A549 (cell line): ENCODE measurements around the gene IL10. TPM values are rescaled to one million over a fixed set of nuclear protein-coding genes. Genes with fewer than 3 reads are reported as not detected.

Source experiments
- ATAC-seq, 2 experiments: fragments of 200-7000 bp in 1 of 2; fragments of >200 bp in 1 of 2; cut with Nextera tagmentation in 1 of 2; cut with Tn5 transposase in 1 of 2; 3 replicates each; pipeline versions ENCODE4 v1.8.0 to v1.9.1; 2018 to 2020; ENCODE audit warnings: mild to moderate bottlenecking in 1 of 2, moderate library complexity in 1 of 2
- CTCF ChIA-PET: fragments of 300-600 bp; sonication (Branson Sonifier 250); formaldehyde crosslinking; extraction: SDS; loops from one replicate; lab custom pipeline; 2021; ENCODE audit warnings: antibody characterized with exemption, inconsistent platforms; lab: Yijun Ruan, JAX
- POLR2A ChIA-PET: fragments of 350-600 bp; formaldehyde crosslinking; extraction: SDS; loops from one replicate; lab custom pipeline; 2021; ENCODE audit warnings: antibody characterized with exemption, inconsistent platforms; lab: Yijun Ruan, JAX
- DNase-seq, 2 experiments: peaks; one replicate each; pipeline versions ENCODE4 v3.0.0 to v3.0.0-alpha.2; 2011 to 2016; ENCODE audit warnings: low read depth in 1 of 2, low spot score in 1 of 2
- FAIRE-seq: peaks from 2 replicates; lab custom pipeline; 2011; peaks lifted over from hg19 to GRCh38; lab: Jason Lieb, UNC
- H3K27ac ChIP-seq, 2 experiments: fragments of >200 bp; sonication (Bioruptor Twin); formaldehyde crosslinking; 3 replicates each; pipeline ENCODE4 v1.5.1; 2016 to 2017
- H3K4me1 ChIP-seq: fragments of >200 bp; sonication (Bioruptor Twin); formaldehyde crosslinking; 3 replicates; pipeline ENCODE4 v1.6.1; 2016
- H3K4me2 ChIP-seq: fragments of >200 bp; sonication (Bioruptor Twin); formaldehyde crosslinking; 3 replicates; pipeline ENCODE4 v1.6.1; 2016
- H3K4me3 ChIP-seq: fragments of >200 bp; sonication (Bioruptor Twin); formaldehyde crosslinking; 3 replicates; pipeline ENCODE4 v1.5.1; 2016
- H3K9me3 ChIP-seq: fragments of >200 bp; sonication (Bioruptor Twin); formaldehyde crosslinking; 3 replicates; pipeline ENCODE4 v1.6.1; 2016
- BHLHE40 ChIP-seq: IDR thresholded peaks from 2 replicates; pipeline ENCODE4 v1.6.1; 2012; ENCODE audit warnings: low read depth, low read length, inconsistent platforms
- CBX2 ChIP-seq: fragments of 200-600 bp; sonication (generic); IDR thresholded peaks from 2 replicates; pipeline ENCODE4 v1.6.1; 2016; ENCODE audit warnings: low read depth, mild to moderate bottlenecking, borderline replicate concordance
- CEBPB ChIP-seq, 2 experiments: fragments of >200 bp in 1 of 2; sonication (Bioruptor Twin) in 1 of 2; formaldehyde crosslinking in 1 of 2; IDR thresholded peaks; 2 replicates each; pipeline ENCODE4 v1.6.1; 2012 to 2016
- CHD2 ChIP-seq: fragments of 150-350 bp; IDR thresholded peaks from 2 replicates; pipeline ENCODE4 v1.6.1; 2014; ENCODE audit warnings: low read length; ENCODE audit not compliant: partially characterized antibody
- CTCF ChIP-seq: fragments of >200 bp; sonication (Bioruptor Twin); formaldehyde crosslinking; IDR thresholded peaks from 3 replicates; pipeline ENCODE4 v1.5.1; 2016
- EHF ChIP-seq: fragments of 250-450 bp; sonication (Bioruptor Pico); IDR thresholded peaks from 2 replicates; pipeline ENCODE4 v1.5.0; 2020; ENCODE audit warnings: mild to moderate bottlenecking
- ELK1 ChIP-seq: fragments of 150-350 bp; IDR thresholded peaks from 2 replicates; pipeline ENCODE4 v1.6.1; 2014; ENCODE audit warnings: low read depth, mild to moderate bottlenecking, low read length
- HDAC2 ChIP-seq: fragments of 200-600 bp; sonication (generic); IDR thresholded peaks from 2 replicates; pipeline ENCODE4 v1.6.1; 2016
- HOXA7 ChIP-seq: fragments of 250-450 bp; sonication (Bioruptor Pico); IDR thresholded peaks from 2 replicates; pipeline ENCODE4 v1.5.0; 2020; ENCODE audit warnings: mild to moderate bottlenecking, moderate library complexity
- HOXB13 ChIP-seq: fragments of 250-450 bp; sonication (Bioruptor Pico); IDR thresholded peaks from 2 replicates; pipeline ENCODE4 v1.5.0; 2020; ENCODE audit warnings: low read depth, mild to moderate bottlenecking, moderate library complexity
- KDM1A ChIP-seq: fragments of 200-600 bp; sonication (generic); IDR thresholded peaks from 2 replicates; pipeline ENCODE4 v1.6.1; 2016; ENCODE audit warnings: low read depth, mild to moderate bottlenecking
- MAFK ChIP-seq: fragments of 450-650 bp; IDR thresholded peaks from 2 replicates; pipeline ENCODE4 v1.6.1; 2014; ENCODE audit not compliant: partially characterized antibody
- NFE2L2 ChIP-seq: fragments of 150-350 bp; conservative IDR thresholded peaks from 2 replicates; pipeline ENCODE4 v1.6.1; 2014; ENCODE audit warnings: low read length
- NR3C1 ChIP-seq: fragments of >200 bp; sonication (Bioruptor Twin); formaldehyde crosslinking; IDR thresholded peaks from 3 replicates; pipeline ENCODE4 v1.6.1; 2017
- PHF8 ChIP-seq: fragments of 200-600 bp; sonication (generic); IDR thresholded peaks from 2 replicates; pipeline ENCODE4 v1.6.1; 2016; ENCODE audit warnings: low read depth, mild to moderate bottlenecking, antibody characterized with exemption, moderate library complexity, borderline replicate concordance
- RAD21 ChIP-seq, 2 experiments: fragments of >200 bp in 1 of 2; sonication (Bioruptor Twin) in 1 of 2; formaldehyde crosslinking in 1 of 2; IDR thresholded peaks in 1 of 2; conservative IDR thresholded peaks in 1 of 2; 2 replicates in 1 of 2; 3 replicates in 1 of 2; pipeline ENCODE4 v1.6.1; 2012 to 2018; ENCODE audit warnings: inconsistent platforms in 1 of 2
- RCOR1 ChIP-seq: fragments of 150-350 bp; IDR thresholded peaks from 2 replicates; pipeline ENCODE4 v1.6.1; 2014; ENCODE audit warnings: antibody characterized with exemption, low read length, low read depth
- RFX5 ChIP-seq: fragments of 450-650 bp; IDR thresholded peaks from 2 replicates; pipeline ENCODE4 v1.7.1; 2014; ENCODE audit warnings: antibody characterized with exemption, mild to moderate bottlenecking, moderate library complexity
- SREBF2 ChIP-seq: fragments of 450-650 bp; IDR thresholded peaks from 2 replicates; pipeline ENCODE4 v1.6.1; 2014; ENCODE audit warnings: mild to moderate bottlenecking, moderate library complexity
- TFCP2L1 ChIP-seq: fragments of 250-450 bp; sonication (Bioruptor Pico); IDR thresholded peaks from 2 replicates; pipeline ENCODE4 v1.5.0; 2021; ENCODE audit warnings: mild to moderate bottlenecking
- WGBS: methylation state at CpG from one replicate; pipeline ENCODE4 v1.1.6; 2017; ENCODE audit errors: missing lambda C conversion rate; 5-methylcytosine and 5-hydroxymethylcytosine counted together
- polyA plus RNA-seq, 4 experiments: library from polyadenylated mRNA; depleted of rRNA in 3 of 4; stranded (reverse); fragments of >200 nt; fragmentation: RNase III in 1 of 4; extraction: RNeasy Plus Mini Kit Qiagen cat#74134 plus additional on column Dnase treatment in 1 of 4; gene quantifications; 2 replicates in 3 of 4; 3 replicates in 1 of 4; pipeline ENCODE4 v1.2.3, GENCODE V29; 2011 to 2017
- TF ChIP-seq, protein P1 (sequence below): fragments of 450-650 bp; IDR thresholded peaks from 2 replicates; pipeline ENCODE4 v1.6.1; 2014; ENCODE audit warnings: antibody characterized with exemption
- TF ChIP-seq, protein P2 (sequence below): fragments of 250-450 bp; sonication (Bioruptor Pico); IDR thresholded peaks from 2 replicates; pipeline ENCODE4 v1.5.0; 2020; ENCODE audit warnings: low read depth, mild to moderate bottlenecking, moderate library complexity

IL10 gene
- polyA plus RNA-seq, 2 of the 4 experiments (the other 2 are of a cell fraction), result not detected

DNA sequence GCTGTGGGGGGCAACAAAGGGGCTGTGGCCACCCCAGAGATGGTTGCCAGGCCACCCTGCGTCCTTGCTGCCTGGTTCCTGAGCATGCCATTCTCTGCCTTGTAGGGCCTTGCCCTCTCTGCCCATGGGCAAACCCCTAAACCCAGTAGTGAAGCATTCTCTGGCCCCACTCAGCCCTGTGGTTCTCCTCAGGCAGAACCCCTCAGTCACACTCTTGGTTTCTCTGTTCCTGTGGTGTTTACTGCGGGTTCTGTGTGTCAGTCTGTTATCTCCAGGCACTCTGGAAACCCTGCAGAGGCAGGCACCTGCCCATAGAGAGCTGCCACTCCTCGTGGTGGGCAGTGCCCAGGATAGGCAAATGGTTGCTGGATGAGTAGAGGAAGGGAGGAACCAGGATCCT is 42.8 kb downstream of the IL10 start:
- DNase-seq, result no peak
- CTCF ChIA-PET, result interaction anchor here (1.0 to 10.6 kb wide), 8 partner anchors 10 to 275 kb away, joined by 3 to 123 read pairs (median 6); no protein-coding TSS in a partner anchor
- H3K9me3 ChIP-seq, result no peaks in the 10 kb centered on the region
- no peak overlapping the region for H3K27ac ChIP-seq
- WGBS, result 92% methylated on average over 3 of the region's 3 CpGs
- H3K4me3 ChIP-seq, result no peak overlapping the region
- POLR2A ChIA-PET, result no interaction called here
- TF ChIP-seq HDAC2 (no peak), BHLHE40 (no peak), RAD21 (conservative IDR thresholded peaks at IDR 0.05 in 1 of 2, IDR thresholded peaks at IDR 0.05 in 1 of 2) (no peak), CTCF (no peak), ELK1 (no peak), SREBF2 (no peak), CEBPB (IDR thresholded peaks at IDR 0.05) (no peak), PHF8 (no peak), HOXB13 (no peak), MAFK (no peak), RFX5 (no peak), HOXA7 (CRISPR knock-in tag) (no peak), KDM1A (no peak), NR3C1 (no peak), EHF (CRISPR knock-in tag) (no peak), NFE2L2 (no peak)
- TF ChIP-seq, protein P1, sequence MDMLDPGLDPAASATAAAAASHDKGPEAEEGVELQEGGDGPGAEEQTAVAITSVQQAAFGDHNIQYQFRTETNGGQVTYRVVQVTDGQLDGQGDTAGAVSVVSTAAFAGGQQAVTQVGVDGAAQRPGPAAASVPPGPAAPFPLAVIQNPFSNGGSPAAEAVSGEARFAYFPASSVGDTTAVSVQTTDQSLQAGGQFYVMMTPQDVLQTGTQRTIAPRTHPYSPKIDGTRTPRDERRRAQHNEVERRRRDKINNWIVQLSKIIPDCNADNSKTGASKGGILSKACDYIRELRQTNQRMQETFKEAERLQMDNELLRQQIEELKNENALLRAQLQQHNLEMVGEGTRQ, result no peak
- TF ChIP-seq, protein P2, sequence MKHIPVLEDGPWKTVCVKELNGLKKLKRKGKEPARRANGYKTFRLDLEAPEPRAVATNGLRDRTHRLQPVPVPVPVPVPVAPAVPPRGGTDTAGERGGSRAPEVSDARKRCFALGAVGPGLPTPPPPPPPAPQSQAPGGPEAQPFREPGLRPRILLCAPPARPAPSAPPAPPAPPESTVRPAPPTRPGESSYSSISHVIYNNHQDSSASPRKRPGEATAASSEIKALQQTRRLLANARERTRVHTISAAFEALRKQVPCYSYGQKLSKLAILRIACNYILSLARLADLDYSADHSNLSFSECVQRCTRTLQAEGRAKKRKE (CRISPR knock-in tag), result no peak
- ATAC-seq, result no peak
- no peak overlapping the region for H3K4me2 ChIP-seq
- FAIRE-seq, result no peak
- H3K4me1 ChIP-seq, result peaks cover 23% of the 10 kb centered on the region

DNA sequence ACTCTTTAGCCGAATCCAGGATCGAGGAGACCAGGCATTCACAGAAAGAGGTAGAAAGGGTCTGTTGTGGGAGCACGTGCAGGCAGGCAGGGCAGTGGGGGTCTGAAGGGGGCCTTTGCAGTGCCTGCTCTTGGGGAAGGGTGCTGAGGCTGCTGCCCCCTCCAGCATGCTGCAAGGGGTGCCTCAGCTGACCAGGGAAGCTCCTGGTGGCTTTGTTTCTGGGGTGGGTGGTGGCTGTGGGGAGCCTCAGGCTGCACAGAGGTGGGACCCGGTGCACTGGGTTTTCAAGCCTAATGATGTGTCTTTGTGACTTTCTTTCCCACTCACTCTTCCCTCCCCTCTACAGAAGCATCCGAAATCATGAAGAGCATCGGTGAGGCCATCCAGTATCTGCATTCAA is 43.2 kb downstream of the IL10 start:
- WGBS, result 98% methylated on average over 6 of the region's 6 CpGs
- ATAC-seq (no peak), DNase-seq (no peak), FAIRE-seq (no peak)
- TF ChIP-seq CHD2 (no peak), CBX2 (no peak), TFCP2L1 (CRISPR knock-in tag) (no peak), HOXB13 (no peak), RCOR1 (no peak), HDAC2 (no peak), SREBF2 (no peak)
- Histone ChIP-seq H3K4me3 (no peak overlapping the region), H3K27ac (no peak overlapping the region), H3K4me1 (peaks cover 28% of the 10 kb centered on the region), H3K4me2 (no peak overlapping the region), H3K9me3 (no peaks in the 10 kb centered on the region)
- ChIA-PET CTCF (interaction anchor here (1.1 to 10.6 kb wide), 4 partner anchors 98 to 275 kb away, joined by 3 to 96 read pairs (median 18); no protein-coding TSS in a partner anchor), POLR2A (no interaction called here)
